HG02678 (cell line): ENCODE measurements around the gene TMEM37.

ENCODE experiments used
- ATAC-seq: cut with Tn5 transposase; IDR thresholded peaks from one replicate; pipeline ENCODE4 v1.9.1; 2021; ENCODE audit warnings: mild to moderate bottlenecking, moderate library complexity; ENCODE audit not compliant: unreplicated experiment

TMEM37 gene

DNA sequence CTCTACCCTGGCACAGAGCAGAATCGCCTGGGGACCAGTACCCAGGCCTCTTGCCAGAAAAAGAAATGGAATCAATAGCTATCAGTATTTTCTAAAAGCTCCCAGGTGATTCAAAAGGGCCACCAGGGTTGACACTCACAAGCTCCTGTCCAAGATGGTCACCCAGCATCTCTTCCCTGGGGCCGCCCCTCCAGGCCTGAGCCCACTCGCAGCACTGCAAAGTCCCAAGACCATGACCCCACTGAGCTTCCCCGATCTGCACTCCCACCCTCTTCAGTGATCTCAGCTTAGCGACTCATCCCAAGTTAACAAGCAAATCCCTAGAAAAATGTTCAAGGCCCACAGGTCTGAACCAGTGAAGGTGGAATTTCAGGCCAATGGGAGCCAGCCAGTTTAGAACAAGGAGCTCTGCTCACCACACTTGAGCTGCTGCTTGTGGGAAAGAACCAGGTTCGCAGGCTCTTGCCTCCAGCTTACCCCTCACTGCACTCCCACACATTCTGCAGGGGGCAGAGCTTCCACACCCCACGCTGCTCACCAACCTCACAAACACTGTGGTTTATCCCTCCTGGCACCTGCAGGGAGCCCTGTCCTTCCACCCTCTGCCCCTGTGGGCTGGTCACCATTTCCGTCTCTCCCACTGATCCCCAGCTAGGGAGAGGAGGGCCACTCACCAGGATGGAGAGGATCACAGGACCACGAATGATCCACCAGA is 19.8 kb downstream of the TMEM37 start:
- no peak for ATAC-seq

DNA sequence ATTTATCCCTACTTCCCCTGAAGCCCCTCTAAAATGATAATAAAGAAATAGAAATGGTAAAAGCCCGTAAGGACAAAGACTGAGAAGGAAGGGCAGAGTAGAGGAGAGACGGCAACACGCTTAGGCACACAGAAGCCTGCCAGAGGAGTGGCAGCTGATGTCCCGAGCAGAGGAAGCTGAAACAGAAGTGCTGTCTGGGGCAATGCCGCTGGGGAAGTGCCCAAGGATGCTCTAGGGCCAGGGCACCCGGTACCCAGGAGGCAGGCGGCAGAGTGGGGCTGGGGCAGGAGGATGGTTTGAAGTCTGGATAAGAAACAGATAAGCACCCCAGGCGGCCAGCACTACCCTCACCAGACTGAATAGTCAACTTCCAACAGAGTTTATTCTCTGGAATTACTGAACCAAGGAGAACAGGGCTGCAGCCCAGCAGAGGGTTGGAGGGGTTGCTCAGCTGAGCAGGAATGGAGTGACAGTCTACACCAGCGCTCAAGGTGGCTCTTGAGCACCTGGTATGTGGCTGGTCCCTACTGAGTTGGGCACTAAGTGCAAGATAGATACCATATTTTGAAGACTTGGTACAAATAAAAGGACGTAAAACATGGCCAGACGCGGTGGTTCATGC is 22.4 kb downstream of the TMEM37 start:
- ATAC-seq = no peak

DNA sequence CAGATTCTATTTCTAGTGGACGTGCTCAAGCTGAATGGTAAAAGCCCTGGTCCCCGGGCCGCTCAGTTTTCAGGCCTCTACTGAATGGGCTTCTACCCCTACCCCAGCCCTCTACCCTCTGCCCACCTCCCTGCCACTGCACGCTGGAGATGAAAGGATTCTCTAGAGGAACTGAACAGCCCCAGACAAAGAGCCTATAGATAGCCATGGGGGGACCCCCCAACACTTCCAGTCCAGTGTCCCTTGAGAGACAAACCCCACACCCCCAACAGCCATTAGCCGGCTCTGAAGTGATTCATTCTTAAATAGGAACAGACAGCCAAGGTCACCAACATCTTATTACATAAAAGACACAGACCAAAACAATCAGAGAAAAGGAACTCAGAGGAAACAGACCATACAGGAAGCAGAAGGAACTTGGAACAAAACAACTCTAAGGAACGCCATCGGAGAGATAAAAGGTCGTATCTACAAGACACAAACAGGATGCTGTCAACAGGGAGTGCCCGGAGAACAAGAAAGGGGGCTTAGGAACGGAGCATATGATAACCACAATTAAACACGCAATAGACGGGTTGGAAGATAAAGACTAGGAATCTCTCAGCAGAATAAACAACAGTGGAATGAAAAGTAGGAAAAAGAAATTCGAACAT is 23.5 kb downstream of the TMEM37 start:
- no peak for ATAC-seq

DNA sequence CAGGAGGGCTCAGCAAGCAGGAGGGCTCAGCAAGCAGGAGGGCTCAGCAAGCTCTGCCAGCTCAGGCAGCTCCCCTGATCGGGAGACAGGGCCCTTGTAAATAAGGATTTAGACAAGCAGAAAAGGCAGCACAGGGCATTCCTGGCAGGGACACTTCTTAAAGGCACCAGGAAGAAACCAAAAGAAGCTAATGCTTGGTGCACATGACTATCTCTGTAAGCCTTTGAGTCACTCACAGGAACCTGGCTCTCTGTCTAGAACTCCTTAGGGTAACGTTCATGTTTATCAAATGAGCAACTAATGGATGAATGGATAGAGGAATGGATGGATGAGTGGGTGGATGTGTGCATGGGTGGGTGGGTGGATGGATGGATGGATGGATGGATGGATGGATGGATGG is 28.4 kb downstream of the TMEM37 start:
- ATAC-seq = no peak

DNA sequence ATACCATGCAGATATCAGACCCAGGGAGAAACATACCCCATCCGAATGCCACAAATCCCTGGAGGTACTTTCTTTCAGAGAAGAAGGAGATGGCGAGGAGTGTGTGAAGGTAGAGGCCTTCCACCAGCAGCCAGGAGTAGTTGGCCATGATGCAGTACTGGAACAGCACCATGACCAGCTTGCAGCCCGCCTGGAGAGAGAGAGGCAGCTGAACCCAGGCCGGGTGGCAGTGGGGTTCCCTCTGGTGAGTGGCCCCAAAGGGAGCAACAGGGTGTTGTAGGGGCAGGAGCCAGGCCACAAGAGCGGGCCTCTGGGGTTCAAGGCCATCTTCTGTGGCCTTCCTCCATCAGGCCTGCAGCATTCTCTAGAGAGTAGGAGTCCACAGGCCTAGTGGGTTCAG is 30.2 kb downstream of the TMEM37 start:
- ATAC-seq = no peak

DNA sequence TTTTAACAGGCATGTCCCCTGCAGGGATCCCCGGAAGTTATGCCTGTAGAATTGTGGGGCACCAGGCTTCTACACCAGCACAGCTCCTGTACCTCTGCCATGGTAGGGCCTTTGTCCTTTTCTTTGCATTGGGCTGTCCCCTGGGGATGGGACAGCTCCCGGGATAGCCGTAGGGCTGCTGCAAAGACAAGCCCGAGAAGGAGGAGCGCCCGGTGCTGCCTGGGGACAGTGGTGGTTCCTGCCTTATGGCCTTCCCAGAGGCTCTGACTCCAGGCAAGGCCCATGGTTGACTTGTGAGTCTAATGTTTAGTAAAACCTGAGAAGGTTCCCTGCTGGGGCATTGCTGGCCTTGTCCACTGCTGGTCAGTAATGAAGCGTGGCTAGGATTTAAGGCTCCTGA is 30.9 kb downstream of the TMEM37 start:
- ATAC-seq = no peak

DNA sequence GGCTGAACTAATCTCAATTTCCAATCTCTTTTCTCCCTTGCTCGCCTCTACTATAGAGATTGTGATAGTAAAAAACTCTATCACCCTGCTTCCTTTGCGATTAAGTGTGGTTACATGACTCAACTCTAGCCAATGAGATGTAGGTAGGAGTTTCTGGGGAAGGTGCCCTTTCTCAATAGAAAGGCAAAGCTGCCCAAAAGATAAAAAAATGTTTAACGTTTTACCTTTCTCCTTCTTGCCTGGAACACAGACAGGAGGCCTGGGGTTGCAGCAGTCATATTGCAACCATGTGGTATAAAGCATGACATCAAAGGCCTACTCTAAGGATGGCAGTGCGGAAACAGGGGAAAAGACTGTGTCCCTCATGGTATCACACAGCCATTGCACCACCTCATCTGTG is 31.5 kb downstream of the TMEM37 start:
- ATAC-seq = no peak

DNA sequence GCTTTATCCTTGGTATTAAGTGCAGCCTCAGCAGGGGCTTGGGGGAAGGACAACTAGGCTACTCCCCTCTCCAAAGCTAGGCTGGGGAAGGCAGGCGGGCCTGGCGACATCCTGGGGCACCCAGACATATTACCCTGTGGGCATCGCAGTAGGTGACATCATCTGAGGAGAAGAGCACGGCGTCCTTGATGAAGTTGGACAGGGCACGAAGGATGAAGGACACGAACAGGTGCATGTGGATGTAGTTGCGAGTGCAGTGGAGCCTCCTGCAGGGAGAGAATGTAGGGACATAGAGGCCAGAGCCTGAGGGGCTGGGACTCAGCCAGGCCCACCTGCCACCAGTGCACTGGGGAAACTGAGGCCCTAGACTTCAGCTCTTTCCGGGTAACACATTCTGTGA is 32.3 kb downstream of the TMEM37 start:
- no peak for ATAC-seq

DNA sequence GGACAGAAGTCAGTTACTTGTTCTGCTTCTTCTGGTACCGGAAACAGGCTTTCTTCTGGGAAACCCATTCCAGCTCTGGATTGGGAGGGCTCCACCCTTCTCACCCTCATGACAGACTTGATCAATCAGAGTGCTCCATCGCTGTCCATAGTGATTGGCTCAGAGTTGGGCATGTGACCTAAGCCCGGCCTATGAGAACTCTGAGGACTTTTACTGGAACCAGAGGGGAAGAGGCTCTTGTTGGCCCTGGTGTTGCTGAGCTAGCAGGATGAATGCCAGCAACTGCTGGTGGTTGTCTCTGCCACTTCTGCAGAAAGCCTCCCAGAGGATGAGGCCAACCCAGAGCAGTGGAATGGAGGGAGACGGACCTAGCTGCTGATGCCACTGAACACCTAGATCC is 33.3 kb downstream of the TMEM37 start:
- ATAC-seq = no peak

DNA sequence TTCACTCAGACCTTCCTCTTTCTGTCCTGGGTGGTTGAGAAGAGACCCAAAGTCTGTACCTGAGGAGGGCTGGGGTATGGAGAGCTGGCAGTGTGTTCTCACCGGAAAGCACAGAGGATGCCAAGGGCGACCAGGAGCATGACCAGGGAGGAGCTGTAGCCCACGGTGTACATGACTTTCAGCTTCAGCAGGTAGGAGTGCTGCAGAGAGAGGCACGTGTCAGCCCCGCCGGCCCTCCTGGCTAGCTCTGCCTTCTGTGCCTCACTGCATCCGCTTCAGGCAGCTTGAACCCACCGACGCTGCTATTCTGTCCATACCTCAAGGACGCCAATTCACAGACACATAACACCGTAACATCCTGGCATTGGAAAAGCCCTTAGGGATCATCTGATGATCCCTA is 34.0 kb downstream of the TMEM37 start:
- ATAC-seq = no peak

DNA sequence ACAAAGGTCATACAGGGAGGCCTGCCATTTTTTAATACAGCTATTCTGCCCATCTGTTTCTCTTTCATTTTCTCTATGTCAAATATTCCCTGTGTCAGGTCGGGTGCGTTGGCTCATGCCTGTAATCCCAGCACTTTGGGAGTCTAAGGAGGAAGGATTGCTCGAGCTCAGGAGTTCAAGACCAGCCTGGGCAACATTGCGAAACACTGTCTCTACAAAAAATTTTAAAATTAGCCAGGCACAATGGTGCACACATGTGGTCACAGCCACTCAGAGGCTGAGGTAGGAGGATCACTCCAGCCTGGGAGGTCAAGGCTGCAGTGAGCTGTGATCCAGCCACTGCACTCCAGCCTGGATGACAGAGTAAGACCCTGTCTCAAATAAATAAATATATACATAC is 34.7 kb downstream of the TMEM37 start:
- ATAC-seq = no peak

DNA sequence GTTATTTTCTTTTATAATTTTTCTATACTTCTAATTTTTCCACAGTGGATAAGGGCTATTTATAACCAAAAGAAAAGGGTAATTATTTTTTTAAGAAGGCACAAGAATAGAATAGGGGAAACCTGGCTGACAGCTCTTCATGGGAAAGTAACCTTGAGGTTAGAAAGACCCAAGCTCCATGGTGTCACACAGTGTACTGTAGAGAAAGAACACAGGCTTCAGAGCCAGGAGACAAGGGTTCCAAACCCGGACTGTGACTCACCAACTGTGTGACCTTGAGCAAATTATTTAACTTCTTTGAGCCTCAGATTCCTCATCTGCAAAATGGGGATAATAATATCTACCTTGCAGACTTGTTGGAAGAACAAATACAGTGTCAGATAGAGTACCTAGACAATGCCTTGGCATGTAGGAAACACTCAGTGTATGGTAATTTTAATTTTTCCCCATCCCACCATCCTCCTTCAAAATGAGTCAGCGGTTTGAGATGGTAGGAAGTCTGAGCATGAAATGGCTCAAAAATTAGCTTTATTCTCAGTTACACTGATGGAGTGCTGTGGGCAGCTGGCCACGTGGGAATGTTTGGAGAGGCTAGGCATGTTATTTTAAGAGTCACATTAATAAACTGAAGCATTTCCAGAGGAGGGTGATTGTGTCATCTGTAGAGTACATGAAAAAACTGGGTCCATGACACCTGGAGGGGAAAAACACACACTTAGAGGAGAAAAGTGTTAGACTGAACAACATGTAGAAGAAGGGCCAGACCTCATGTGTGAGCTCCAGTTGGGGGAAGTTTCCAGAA is 36.7 kb downstream of the TMEM37 start:
- no peak for ATAC-seq

DNA sequence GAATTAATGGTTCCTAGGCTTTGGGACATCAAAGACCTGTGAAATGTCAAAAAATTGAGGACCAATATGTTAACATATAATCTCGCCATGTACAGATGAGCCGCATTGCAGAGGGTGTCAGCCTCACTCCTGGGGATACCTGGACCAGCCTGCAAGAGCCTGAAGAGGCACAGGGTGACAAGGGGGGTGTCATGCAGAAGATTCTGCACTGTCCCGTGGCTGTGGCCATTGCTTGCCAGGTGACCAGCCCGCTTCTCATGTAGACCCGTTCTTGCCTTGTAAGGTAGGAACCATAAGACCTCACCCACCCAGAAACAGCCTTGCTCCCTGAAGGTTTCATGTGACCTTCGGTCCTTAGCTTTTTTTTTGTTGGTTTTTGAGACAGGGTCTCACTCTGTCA is 37.5 kb downstream of the TMEM37 start:
- no peak for ATAC-seq

DNA sequence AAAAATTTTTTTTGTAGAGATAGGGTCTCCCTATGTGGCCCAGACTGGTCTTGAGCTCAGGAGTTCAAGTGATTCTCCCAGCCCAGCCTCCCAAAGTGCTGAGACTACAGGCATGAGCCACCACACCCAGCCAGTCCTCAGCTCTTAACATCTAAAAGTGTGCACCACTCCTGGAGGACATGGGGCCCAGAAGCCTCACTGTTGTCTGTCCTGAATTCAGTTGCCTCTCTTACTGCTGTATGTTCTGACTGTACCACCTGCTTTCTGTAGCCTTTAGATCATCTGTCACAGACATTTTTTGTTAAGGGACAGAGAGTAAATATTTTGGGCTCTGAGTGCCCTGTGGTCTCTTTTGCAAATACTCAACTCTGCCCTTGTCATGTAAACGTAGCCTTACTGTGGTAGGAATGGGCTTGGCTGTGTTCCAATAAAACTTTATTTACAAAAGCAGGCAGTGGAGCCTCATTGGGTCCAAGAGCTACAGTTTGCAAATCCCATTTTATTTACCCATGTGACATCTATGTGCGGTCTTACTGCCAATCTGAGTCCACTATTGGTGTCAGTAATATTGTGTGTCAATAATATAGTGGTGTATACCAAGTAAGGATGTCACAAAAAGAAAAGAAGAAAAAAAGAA is 38.1 kb downstream of the TMEM37 start:
- no peak for ATAC-seq

DNA sequence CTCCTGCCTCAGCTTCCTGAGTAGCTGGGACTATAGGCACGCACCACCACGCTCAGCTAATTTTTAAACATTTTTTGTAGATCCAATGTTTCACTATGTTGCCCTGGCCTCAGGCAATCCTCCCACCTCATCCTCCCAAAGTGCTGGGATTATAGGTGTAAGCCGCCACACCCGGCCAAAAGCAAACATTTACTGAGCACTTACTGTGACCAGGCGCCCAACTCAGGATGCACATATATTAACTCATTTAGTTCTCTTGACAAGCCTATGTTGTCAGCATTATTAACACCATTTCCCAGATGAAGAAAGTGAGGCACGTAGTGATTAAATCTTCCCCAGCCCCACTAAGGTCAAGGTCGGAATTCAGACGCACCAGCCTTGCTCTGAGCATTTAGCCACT is 41.1 kb downstream of the TMEM37 start:
- ATAC-seq = no peak

DNA sequence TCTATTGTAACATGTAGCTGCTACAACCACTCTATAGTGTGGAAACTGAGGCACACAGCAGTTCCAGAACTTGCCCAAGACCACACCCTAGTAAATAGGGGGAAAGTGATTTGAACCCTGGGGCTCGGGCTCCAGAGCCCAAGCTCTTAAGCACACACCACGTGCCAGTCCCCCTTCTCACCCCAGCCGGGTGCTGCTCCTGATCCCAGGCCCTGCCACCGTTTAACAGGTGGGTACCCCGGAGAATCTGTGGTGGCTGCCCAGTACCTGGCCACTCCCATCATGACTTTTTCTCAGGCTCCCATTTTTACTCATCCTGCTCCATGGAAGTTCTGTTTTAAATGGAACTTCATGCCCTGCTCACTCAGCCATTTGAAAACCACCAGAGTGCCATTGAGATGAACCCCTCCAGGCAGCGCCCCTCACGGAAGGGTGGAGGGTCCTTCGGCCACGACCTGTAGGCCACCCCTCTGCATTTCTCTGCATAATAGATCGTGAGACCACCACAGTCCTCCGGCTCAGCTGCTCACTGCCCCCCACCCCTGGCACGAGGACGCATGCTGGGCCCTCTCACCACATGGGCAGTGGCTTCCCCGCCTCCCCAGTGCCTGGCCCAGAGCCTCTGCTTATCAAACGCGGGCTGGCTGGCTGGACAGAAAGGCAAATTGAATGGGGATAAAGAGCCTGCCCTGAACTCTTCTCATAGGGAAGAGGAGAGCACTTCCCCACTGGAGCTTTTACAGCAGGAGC is 42.1 kb downstream of the TMEM37 start:
- ATAC-seq = no peak

DNA sequence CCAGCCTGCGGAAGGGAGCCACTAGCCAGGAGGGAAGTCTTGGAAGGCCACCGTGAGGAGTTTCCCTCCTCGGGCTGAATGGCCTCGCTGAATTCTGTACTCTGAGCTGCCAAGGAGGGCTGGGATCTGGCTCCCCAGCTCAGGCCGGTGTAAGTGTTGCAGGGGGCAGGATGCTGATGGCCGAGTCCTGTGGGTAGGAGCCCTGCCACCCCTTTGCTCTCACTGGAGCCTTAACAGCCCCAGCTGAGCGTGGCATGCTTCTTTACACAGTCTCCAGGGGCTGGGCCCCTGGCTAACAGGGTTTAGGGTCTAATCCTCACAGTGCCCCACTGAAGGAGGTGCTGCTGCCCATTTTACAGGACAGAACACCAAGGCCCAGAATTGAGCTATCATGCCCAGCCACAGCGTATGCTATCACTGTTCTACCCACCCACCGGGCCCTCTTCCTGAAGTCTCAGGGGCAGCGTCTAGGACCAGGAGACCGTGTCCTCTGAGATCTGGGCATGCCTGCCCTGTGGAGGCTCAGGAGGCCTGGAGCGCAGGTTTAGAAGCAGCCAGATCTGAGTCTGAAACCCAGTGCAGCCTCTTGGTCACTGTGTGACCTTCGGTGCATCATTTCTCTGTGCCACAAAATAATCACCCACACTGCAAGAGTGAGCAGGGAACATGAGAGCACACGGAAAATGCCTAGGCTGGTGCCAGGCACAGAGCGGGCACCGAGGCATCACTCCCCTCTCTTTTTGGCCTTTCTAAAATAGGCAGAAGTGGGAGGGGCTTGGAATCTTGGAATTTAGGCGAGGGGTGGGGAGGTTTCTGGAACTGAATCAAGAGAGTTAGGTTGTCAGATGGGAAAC is 42.9 kb downstream of the TMEM37 start:
- ATAC-seq = no peak

DNA sequence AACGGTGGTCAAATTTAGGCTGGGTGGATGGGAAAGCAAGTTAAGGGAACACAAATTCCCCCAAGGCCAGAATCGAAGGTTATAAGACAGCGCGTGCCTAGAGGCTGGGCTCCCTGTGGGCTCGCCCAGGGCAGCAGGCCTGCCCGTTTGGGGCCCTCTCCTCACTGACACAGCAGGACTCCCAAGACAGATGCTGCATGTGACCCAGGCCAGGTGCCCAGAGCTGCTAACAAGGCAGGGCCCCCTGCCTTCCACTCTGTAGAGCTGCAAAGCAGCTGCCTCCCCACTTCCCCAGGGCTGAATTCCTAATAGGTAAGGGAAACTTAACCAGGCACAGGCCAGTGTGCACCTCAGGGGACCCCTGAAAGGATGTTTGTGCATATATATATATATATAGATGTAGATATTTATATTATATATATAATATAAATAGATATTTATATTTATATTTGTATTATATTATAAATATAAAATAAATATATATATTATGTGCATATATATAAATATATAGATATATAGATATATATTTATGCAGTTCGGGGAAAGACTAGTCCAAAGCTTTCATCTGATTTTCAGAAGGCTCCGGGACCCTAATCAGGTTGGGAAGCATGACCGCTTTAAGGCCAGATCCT is 43.7 kb downstream of the TMEM37 start:
- ATAC-seq = no peak

DNA sequence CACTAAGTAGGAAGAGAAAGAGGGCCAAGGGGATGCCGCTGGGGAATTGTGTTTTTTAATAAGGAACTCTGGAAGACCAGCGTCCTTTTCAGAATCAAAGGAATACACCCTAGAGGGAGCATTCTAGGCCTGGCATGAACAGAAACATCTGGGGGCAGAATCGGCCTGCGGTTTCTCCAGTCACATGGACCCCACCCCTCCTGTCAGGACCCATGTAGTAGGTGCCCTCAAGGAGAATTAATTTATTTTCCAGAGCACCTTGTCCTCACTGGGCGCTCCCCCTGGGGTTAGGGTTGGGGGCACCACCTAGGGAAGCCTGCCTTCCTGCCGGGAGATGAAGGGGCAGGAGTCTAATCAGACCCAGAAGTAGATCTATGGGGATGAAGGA is 44.2 kb downstream of the TMEM37 start:
- no peak for ATAC-seq
